Stimulated activated CD8-positive, alpha-beta memory T cell treated with anti-CD3 and anti-CD28 coated beads, Interleukin-7, amount 100 ng/mL, for 1 hour (primary cell): ENCODE measurements around the gene CHST10.
"Not testable (repeated sequence)": the region's sequence is repeated elsewhere in the genome, so short reads cannot be mapped to it uniquely, and the experiment has no call there.

Source experiments
- DNase-seq, 2 donors: peaks; one replicate each; pipeline ENCODE4 v3.0.0-alpha.2; 2020; ENCODE audit warnings: low read depth in 2 of 2

CHST10 gene, protein sequence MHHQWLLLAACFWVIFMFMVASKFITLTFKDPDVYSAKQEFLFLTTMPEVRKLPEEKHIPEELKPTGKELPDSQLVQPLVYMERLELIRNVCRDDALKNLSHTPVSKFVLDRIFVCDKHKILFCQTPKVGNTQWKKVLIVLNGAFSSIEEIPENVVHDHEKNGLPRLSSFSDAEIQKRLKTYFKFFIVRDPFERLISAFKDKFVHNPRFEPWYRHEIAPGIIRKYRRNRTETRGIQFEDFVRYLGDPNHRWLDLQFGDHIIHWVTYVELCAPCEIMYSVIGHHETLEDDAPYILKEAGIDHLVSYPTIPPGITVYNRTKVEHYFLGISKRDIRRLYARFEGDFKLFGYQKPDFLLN

GRCh38 chr2:100416935-100417710, at the start of gene CHST10:
Gene CHST10, minus strand, starts transcription at chr2:100417668. Its CDS starts 10,993 bp downstream, at chr2:100406675.
- peak; percentile 5 to 13 for DNase-seq

DNA sequence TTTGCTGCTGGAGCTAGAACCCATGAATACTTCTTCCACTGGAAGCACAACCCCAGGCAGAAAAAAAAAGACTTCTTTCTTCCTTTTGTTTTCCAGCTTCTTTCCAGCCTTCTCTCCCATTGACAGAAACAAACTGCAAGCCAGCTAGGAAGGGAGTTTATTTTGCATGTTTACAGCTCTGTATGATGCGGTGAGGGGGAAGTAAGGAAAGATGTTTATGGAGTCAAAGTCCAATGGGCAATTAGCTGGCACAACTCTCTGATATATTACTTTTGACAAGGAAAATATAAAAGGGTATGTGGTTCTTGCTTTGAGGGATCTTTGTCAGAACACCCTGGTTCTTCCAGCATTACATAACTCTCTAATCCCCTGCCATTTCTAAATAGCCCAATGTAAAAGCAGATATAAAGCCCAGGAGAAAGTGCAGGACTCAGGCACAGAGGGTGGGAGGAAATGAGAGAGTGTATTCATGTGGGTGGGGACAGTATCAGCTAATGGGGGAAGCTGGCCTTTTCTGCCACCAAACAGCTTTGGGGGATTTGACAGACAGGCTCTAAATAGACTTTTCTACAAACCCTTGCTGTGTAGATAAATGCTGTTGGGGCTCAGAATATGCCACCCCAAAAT, 43.5 kb upstream of the CHST10 start:
- no peak for DNase-seq

GRCh38 chr2:100456357-100456756, 38.9 kb upstream of the CHST10 start:
- DNase-seq, result not testable (repeated sequence)

DNA sequence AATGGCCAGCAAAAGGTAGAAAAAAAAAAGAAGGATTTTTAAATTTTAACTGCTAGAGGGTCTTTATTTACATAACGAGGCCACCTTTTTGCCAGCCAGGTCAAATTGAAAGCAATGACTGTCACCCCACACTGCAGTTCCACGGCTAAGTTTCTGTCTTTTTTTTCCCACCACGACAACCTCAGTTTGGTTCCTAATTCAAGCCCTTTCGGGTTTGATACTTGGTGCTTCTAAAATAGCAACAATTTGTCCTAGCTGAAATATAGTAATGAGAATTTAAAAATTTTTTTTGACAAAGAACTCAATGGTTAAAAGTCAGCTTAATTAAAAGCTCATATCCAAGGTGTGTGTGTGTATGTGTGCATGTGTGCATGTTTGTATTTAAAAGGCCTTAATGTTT, 36.4 kb upstream of the CHST10 start:
- no peak for DNase-seq

DNA sequence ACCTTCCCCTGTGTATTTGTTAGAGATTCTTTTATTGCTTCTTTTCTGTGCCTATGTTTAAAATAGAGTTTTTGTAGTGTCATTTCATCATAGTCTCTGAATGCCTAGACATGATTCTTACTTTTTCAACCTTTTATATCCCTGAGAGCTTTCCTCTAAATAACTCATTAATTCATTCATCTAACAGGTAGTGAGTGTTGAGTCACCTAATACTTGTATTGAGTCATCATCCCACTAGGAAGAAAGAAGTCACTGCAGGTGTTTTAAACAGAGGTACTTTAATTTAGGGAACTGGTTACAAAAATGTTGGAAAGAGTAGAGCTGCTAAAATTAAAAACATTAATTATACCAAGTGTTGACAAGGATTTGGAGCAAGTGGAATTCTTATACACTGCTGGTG, 34.3 kb upstream of the CHST10 start:
- no peak for DNase-seq

DNA sequence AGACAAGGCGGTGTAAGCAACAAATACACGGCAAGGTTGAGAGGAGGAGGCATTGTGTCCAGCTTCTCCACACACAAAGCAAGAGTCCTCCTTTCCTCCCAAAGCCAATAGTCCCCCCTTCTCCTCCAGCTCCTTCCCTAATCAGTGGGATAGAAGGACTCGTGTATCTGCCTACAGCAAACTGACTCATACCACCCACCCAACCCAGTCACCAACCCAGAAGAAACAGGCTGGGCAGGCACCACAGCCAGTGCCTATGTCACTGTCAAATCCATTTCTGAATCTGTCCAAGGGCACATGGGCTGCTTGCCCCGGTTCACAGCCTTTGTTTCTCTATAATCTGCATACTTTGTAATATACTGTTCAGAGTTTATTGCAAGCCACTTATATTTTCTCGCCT, 33.6 kb upstream of the CHST10 start:
- DNase-seq, result no peak

DNA sequence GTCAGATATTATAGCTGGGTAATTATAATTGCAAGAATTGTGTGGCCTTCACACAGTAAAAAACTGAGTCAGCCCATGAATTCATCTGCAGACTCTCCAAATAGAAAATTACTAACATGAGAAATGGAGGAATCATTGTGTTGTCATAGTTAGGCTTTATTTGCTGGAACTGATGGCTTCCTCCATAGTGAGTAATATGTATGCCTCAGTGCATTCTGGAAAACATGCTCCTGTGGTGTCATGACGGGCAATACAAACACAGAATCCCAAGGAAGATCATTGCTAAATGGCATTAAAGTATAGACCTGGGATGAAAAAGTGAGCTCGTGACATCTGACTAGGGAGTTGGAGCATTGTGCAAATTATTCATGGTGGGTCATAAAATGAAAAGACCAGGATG, 29.2 kb upstream of the CHST10 start:
- DNase-seq, result no peak

DNA sequence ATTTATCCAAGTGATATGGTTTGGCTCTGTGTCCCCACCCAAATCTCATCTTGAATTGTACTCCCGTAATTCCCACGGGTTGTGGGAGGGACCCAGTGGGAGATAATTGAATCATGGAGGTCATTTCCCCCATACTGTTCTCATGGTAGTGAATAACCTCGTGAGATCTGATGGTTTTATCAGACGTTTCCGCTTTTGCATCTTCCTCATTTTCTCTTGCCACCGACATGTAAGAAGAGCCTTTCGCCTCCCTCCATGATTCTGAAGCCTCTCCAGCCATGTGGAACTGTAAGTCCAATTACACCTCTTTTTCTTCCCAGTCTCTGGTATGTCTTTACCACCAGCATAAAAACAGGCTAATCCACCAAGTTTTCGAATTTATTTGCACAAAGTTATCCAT, 20.3 kb upstream of the CHST10 start:
- DNase-seq, result no peak

GRCh38 chr2:100429726-100430125, 12.3 kb upstream of the CHST10 start:
- no peak for DNase-seq

GRCh38 chr2:100427627-100428258, 10.3 kb upstream of the CHST10 start:
- peak; percentile 36 to 47 for DNase-seq

GRCh38 chr2:100427111-100427510, 9.6 kb upstream of the CHST10 start:
- no peak for DNase-seq

GRCh38 chr2:100426384-100426720, 8.9 kb upstream of the CHST10 start:
- DNase-seq, result no peak

- no peak for DNase-seq
These were observed 8.3 kb upstream of the CHST10 start for GRCh38 chr2:100425573-100426383.

- no peak for DNase-seq
These were observed 7.6 kb upstream of the CHST10 start for GRCh38 chr2:100425107-100425506.

GRCh38 chr2:100424277-100424875, 6.9 kb upstream of the CHST10 start:
- no peak for DNase-seq

DNA sequence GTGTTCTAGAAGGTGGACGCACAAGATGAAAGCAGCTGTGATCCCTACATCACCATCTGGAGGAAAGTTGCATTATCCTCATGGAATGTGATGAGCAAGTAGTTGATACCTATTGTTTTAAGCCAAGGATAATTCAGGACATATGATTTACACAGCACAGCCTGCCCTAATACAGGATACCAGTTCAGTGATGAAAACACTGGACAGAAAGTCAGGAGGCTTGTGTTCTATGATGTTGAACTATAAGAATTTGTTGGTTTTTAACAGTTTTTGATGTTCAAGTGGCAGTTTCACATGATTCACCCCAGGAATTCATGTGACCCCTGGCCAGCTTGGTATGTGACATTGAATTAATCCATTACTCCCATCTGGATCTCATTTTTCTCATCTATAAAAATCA, 6.2 kb upstream of the CHST10 start:
- DNase-seq, result no peak

- no peak for DNase-seq
These were observed 5.0 kb upstream of the CHST10 start for GRCh38 chr2:100422320-100423055.

DNA sequence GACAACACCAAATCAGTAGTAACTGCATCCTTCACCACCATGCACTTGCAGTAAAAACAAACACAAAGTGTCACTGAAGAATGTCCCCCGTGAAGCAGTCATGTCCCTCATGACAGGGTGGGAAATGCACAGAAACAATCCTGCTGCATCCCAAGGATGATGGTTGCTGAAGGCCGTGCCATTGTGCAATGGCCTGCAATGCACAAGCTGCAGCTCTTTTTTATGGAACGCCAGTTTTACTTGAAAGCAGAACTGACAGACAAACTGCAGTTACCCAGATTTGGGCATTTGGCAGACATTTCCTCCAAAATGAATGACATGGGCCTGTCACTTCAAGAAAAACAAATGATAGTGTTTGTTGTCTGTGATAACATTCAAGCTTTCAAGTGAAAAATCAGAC, 2.4 kb upstream of the CHST10 start:
- DNase-seq, result no peak

GRCh38 chr2:100418406-100418962, 1.0 kb upstream of the CHST10 start:
- no peak for DNase-seq

DNA sequence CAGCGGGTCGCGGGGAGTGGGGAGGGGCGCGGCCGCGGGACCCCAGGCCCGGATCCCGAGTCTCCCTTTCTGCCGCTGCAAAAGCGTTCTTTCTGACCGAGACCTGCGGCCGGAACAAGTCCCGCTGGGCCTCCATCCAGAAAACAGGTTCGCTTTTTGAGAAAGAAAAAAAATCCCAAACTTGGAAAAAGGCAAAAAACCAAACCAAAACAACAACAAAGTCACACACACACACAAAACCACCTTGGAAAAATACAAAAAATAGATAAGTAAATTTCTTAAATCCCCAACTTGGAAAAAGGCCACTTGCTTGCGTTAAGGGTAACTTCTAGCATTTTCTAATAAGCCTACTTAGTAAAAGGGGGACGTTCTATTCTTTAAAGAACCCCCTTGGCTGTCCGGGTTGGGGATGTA, 250 bp upstream of the CHST10 start:
- DNase-seq, result no peak
